Stimulated activated CD4-positive, alpha-beta T cell treated with anti-CD3 and anti-CD28 coated beads, Interleukin-12 subunit alpha, Interleukin-12 subunit beta, amount 100 ng/mL, for 24 hours (primary cell): Measurements from ENCODE around the gene WDR62.

Source experiments
- DNase-seq, 2 experiments: peaks; one replicate each; pipeline ENCODE4 v3.0.0-alpha.2; 2020; ENCODE audit warnings: low read depth in 2 of 2

The WDR62 gene

DNA sequence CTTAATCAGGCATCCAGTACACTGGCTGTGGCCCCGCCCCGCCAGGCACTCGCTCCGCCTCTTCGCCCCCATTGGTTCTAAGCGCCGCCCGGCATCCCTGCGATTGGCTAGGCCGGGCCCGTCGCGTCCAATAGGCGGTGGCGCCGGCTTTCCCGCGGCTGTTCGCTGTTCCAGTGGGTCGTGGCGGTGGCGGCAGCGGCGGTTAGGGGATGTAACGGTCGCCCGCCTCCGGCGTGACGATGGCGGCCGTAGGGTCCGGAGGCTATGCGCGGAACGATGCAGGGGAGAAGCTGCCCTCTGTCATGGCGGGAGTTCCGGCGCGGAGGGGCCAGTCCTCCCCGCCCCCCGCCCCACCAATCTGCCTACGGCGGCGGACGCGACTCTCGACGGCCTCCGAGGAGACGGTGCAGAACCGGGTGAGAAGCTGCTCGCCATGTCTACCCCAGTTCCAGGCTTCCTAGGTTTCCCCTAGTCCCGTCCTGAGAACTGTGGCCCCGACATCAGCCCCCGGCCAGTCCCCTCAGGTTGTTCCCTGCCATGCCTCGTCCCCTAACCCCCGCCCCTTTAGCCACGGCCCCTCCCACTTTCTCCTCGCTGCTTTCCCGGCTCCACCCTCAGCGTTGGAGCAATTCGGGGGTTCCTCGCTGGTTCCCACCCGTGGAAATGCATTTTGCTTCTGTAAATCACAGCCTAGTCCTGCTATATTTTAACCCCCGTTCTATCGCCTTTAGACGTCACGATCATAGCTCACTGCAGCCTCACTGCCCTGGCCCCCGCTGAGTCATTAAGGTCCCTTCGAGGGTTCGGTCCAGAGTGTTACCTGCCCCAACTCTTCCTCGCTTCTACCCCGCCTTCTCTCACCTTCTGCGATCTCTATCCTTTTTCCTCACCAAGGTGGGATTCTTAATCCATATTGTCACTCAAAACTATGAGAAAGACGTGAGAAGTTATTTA, at the start of gene WDR62:
Gene WDR62 (plus strand): TSS at position 165 of the 954 bp plus-strand sequence. CDS start 75 bp downstream, at position 240.
- DNase-seq = peak; percentile 85 to 96

- DNase-seq = no peak
These were observed 47.7 kb upstream of the WDR62 start for GRCh38 chr19:36006955-36007354.

DNA sequence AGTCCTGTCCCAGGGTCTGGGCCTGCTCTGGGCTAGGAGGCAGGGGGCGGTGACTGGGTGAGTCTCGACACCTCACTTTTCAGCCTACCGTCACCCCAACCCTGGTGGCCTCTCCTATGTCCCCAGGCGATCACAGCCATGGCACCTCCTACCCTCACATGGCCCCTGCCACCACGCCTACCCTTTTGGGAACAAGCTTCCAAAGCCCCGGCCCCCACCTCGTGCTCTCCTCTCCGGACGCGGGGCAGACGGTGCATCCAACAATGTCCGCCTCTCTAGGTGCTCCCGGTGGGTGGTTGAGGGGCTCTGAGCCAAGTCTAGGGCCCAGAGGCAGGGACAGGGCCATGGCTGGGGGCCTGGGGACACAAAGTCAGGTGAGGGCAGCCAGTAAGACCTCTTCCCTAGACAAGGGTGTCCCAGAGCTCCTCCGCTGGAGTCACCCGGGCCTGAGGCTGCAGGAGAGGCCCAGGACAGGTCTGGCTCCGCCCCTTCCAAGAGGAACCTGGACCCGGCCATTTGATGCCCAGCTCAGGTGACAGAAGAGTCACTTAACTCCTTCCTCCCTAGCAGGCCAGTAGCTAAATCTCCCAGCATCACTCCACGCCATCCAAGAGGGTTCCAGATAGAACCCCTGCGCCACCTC, 46.2 kb upstream of the WDR62 start, which contains the start of gene SYNE4:
Gene SYNE4 (minus strand): TSS at position 478 of the 643 bp plus-strand sequence. CDS start 132 bp downstream, at position 346.
- DNase-seq = no peak

- DNase-seq = peak; percentile 24 to 54
These were observed 45.5 kb upstream of the WDR62 start for GRCh38 chr19:36009220-36009619.

DNA sequence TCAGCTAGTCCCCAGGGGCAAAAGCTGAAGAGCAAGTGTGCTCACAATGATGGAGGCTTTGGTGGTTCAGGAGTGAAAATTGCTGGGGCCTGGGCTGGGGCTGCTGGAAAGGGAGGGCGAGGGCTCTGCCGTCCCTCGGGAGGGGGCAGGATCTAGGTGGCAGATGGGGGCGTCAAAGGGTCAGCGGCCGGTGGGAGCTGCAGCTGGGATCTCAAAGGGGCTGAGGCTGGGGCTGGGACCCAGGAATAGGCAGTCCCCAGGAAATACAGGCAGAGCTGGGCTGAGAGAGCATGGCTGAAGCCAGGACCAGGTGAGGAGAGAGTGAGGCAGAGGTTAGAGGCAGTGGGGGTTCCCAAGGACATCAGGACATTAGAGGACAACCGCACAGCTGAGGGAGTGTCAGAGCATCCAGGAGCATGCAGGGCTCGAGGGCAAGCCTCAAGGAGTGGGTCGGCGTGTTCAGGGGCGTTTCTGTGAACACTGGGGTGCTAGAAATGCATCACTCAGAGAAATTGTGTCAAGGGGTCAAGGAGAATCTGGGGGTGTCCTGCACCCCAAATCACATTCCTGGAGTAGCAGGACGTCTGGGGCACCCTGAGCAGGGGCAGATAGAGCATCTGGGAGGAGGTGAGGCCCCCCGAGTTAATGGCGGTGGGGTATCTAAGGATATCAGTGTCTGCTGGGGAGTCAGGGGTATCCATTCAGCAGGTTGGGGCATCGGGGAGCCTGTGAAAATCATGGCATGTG, 44.9 kb upstream of the WDR62 start:
- no peak for DNase-seq

GRCh38 chr19:36010402-36010801, 44.3 kb upstream of the WDR62 start:
- DNase-seq = no peak

GRCh38 chr19:36013280-36014011, 41.3 kb upstream of the WDR62 start:
- no peak for DNase-seq

GRCh38 chr19:36014012-36014924, 40.4 kb upstream of the WDR62 start, which contains the start of gene ALKBH6:
TSS of gene ALKBH6 (minus strand) at chr19:36014213. CDS start at chr19:36013397, 816 bp downstream.
- peak; percentile 98 to 100 for DNase-seq

DNA sequence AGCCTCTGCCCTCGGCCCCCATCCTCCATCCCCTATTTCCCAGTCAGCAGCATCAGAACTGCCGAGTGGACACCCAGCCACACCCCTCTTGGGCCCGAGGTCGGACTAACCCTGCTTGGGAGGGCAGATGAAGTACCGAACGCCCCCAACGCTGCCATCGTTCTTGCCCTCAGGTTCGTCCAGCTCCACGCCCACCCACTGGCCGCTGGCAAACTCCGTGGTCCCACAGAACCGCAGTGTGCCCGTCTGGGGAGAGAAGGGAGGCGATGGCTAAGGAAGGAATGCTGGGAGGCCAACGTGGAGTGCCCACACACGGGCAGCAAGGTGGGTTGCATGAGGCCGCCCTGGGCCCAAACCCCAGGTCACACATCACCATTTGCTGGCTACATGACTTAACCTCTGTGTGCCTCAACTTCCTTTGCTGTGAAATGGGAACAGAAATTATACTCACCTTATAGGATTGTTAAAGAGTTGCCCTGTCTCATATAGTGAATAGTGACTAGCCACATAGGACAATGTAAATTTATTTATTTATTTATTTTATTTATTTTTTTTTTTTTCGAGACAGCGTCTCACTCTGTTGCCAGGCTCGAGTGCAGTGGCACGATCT, 35.5 kb upstream of the WDR62 start:
- no peak for DNase-seq

GRCh38 chr19:36023432-36023831, 31.3 kb upstream of the WDR62 start:
- DNase-seq = no peak

DNA sequence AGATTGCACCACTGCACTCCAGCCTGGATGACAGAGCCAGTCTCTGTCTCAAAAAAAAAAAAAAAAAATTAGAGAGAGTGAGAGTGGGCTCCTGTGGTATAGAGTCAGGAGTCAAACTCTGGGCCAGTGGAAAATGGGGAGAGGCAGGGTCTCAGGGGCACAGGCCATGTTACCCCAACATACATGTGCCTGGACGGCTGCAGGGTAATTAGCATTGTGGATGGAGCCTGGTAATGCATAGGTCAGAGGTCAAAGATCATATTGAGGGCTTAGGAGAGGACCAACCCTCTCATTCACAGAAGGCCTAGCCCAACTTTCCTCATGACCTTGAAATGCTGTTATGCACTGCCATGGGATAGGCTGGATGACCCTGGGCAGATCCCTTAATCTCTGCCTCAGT, 29.2 kb upstream of the WDR62 start:
- no peak for DNase-seq

- no peak for DNase-seq
These were observed 28.4 kb upstream of the WDR62 start for GRCh38 chr19:36026091-36026876.

- no peak for DNase-seq
These were observed 27.0 kb upstream of the WDR62 start for GRCh38 chr19:36027696-36028095.

- DNase-seq = no peak
These were observed 26.2 kb upstream of the WDR62 start for GRCh38 chr19:36028313-36029041.

GRCh38 chr19:36030264-36031148, 24.2 kb upstream of the WDR62 start:
- DNase-seq = no peak

GRCh38 chr19:36031308-36031707, 23.4 kb upstream of the WDR62 start:
- DNase-seq = no peak
